ENCODE data around the gene MACROD1. TPM values are rescaled to one million over a fixed set of nuclear protein-coding genes. Genes with fewer than 3 reads are reported as not detected.

Gene MACROD1
- polyA plus RNA-seq, 4 donors = 13.1 to 137 (median 17.8) TPM

DNA sequence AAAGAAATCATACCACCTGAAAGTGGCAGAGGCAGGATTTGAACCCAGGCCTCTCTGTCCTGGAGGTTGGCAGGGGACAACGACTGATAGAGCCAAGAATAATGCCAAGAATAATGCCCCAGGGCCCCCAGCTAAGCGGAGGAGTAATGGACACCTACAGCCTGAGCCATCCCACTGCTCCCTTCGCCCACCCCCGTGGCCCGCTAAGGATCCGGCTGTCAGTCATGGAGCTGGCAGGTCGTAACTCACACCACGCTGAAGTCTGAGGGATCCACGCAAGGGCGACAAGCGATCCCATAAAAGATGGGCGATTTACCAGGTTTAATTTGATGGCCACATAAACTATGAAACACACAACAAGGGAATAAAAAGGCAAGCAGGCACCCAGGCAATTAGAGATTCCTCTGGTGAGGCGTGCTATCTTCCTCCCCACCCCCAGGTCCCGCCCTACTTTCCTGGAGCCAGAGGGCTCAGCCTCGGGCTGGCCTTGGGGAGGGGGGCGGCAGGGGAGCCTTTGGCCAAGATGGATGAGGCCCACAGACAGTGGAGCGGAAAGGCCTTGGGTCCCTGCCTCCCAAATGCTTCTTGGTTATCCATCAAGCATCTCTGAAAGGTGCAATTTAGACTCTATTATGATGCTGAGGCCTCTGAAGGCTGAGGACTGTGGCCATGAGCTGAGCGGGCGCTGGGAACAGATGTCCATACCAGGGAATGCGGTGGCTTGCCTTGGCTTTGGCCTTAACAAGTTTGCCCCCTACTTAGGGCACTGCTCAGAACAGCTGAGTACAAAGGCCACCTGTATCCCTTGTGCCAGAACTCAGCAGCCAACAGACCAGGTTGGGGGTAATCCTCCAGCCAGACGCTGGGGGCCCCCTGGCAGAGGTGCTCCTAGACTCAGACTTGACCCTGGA lies 55.2 kb downstream of the MACROD1 start:
- DNase-seq = no peak
- Histone ChIP-seq H3K4me3 (ENCODE audit: low read depth in 1 of 3, low read length in 3 of 3) (no peak overlapping the region), H3K27ac (ENCODE audit: low read depth in 1 of 3, low read length in 2 of 3) (no peak overlapping the region), H3K9me3 (ENCODE audit: control insufficient read depth in 2 of 2, insufficient read depth in 1 of 2, low read depth in 1 of 2, low read length in 1 of 2) (no peaks in the 10 kb centered on the region), H3K4me1 (ENCODE audit: control insufficient read depth in 3 of 3, insufficient read depth in 2 of 3, low read depth in 1 of 3, low read length in 2 of 3) (peaks cover 0 to 4% (median 2%) of the 10 kb centered on the region in 3 donors), H3K36me3 (ENCODE audit: control insufficient read depth in 3 of 3, insufficient read depth in 2 of 3, low read depth in 1 of 3, low read length in 3 of 3) (peaks cover 0 to 8% (median 0%) of the 10 kb centered on the region in 3 donors), H3K27me3 (ENCODE audit: control insufficient read depth in 3 of 3, insufficient read depth in 3 of 3, low read length in 3 of 3) (no peaks in the 10 kb centered on the region)
- FAIRE-seq = no peak
- 83 to 86% (median 84%) methylated on average over 20 to 21 of the region's 21 CpGs for WGBS, 3 donors

GRCh38 chr11:64109332-64109731 lies 56.6 kb downstream of the MACROD1 start:
- no peak for FAIRE-seq
- Histone ChIP-seq H3K4me3 (ENCODE audit: low read depth in 1 of 3, low read length in 3 of 3) (no peak overlapping the region), H3K4me1 (ENCODE audit: control insufficient read depth in 3 of 3, insufficient read depth in 2 of 3, low read depth in 1 of 3, low read length in 2 of 3) (no peaks in the 10 kb centered on the region), H3K27me3 (ENCODE audit: control insufficient read depth in 3 of 3, insufficient read depth in 3 of 3, low read length in 3 of 3) (no peaks in the 10 kb centered on the region), H3K36me3 (ENCODE audit: control insufficient read depth in 3 of 3, insufficient read depth in 2 of 3, low read depth in 1 of 3, low read length in 3 of 3) (peaks cover 0 to 8% (median 0%) of the 10 kb centered on the region in 3 donors), H3K27ac (ENCODE audit: low read depth in 1 of 3, low read length in 2 of 3) (no peak overlapping the region), H3K9me3 (ENCODE audit: control insufficient read depth in 2 of 2, insufficient read depth in 1 of 2, low read depth in 1 of 2, low read length in 1 of 2) (no peaks in the 10 kb centered on the region)
- WGBS, 3 donors = 87 to 90% (median 90%) methylated on average over 8 of the region's 8 CpGs
- DNase-seq = no peak

DNA sequence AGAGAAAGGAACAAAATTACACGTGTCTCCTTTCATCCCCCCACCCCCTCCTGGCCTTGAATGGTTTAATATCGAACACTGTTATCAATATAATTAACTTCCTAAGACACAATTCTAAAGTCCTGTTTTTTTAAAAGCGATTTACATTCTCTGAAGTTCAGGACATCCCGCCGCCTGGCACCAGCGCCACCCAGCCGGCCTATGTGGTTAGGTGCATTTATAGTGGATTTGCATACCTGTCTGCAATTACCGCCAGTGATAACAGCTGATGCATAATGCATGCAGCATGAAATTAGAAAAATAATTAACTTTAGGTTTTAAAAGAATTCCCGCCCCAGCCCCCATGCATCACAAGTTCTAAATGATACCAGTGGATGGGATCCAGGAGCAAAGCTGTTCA lies 58.6 kb downstream of the MACROD1 start:
- H3K27me3 ChIP-seq (ENCODE audit: control insufficient read depth in 3 of 3, insufficient read depth in 3 of 3, low read length in 3 of 3) = no peaks in the 10 kb centered on the region
- 53 to 77% (median 73%) methylated on average over 9 of the region's 9 CpGs for WGBS, 3 donors
- DNase-seq (no peak), FAIRE-seq (no peak)
- no peak overlapping the region for H3K27ac ChIP-seq (ENCODE audit: low read depth in 1 of 3, low read length in 2 of 3)
- no peaks in the 10 kb centered on the region for H3K4me1 ChIP-seq (ENCODE audit: control insufficient read depth in 3 of 3, insufficient read depth in 2 of 3, low read depth in 1 of 3, low read length in 2 of 3)
- peaks cover 0 to 8% (median 0%) of the 10 kb centered on the region in 3 donors for H3K36me3 ChIP-seq (ENCODE audit: control insufficient read depth in 3 of 3, insufficient read depth in 2 of 3, low read depth in 1 of 3, low read length in 3 of 3)
- no peaks in the 10 kb centered on the region for H3K9me3 ChIP-seq (ENCODE audit: control insufficient read depth in 2 of 2, insufficient read depth in 1 of 2, low read depth in 1 of 2, low read length in 1 of 2)
- H3K4me3 ChIP-seq (ENCODE audit: low read depth in 1 of 3, low read length in 3 of 3) = no peak overlapping the region

GRCh38 chr11:64104632-64105031 lies 61.3 kb downstream of the MACROD1 start:
- Histone ChIP-seq H3K4me1 (ENCODE audit: control insufficient read depth in 3 of 3, insufficient read depth in 2 of 3, low read depth in 1 of 3, low read length in 2 of 3) (no peaks in the 10 kb centered on the region), H3K27me3 (ENCODE audit: control insufficient read depth in 3 of 3, insufficient read depth in 3 of 3, low read length in 3 of 3) (no peaks in the 10 kb centered on the region), H3K4me3 (ENCODE audit: low read depth in 1 of 3, low read length in 3 of 3) (no peak overlapping the region), H3K36me3 (ENCODE audit: control insufficient read depth in 3 of 3, insufficient read depth in 2 of 3, low read depth in 1 of 3, low read length in 3 of 3) (peaks cover 0 to 2% (median 0%) of the 10 kb centered on the region in 3 donors), H3K9me3 (ENCODE audit: control insufficient read depth in 2 of 2, insufficient read depth in 1 of 2, low read depth in 1 of 2, low read length in 1 of 2) (no peaks in the 10 kb centered on the region), H3K27ac (ENCODE audit: low read depth in 1 of 3, low read length in 2 of 3) (no peak overlapping the region)
- DNase-seq (no peak), FAIRE-seq (no peak)
- WGBS, 3 donors = 90 to 95% (median 92%) methylated on average over 5 of the region's 5 CpGs

- Histone ChIP-seq H3K27me3 (ENCODE audit: control insufficient read depth in 3 of 3, insufficient read depth in 3 of 3, low read length in 3 of 3) (no peaks in the 10 kb centered on the region), H3K4me1 (ENCODE audit: control insufficient read depth in 3 of 3, insufficient read depth in 2 of 3, low read depth in 1 of 3, low read length in 2 of 3) (no peaks in the 10 kb centered on the region), H3K36me3 (ENCODE audit: control insufficient read depth in 3 of 3, insufficient read depth in 2 of 3, low read depth in 1 of 3, low read length in 3 of 3) (no peaks in the 10 kb centered on the region), H3K27ac (ENCODE audit: low read depth in 1 of 3, low read length in 2 of 3) (no peak overlapping the region), H3K9me3 (ENCODE audit: control insufficient read depth in 2 of 2, insufficient read depth in 1 of 2, low read depth in 1 of 2, low read length in 1 of 2) (no peaks in the 10 kb centered on the region), H3K4me3 (ENCODE audit: low read depth in 1 of 3, low read length in 3 of 3) (no peak overlapping the region)
- FAIRE-seq (no peak), DNase-seq (no peak)
- whole genome bisulfite sequencing, 3 donors = 83 to 91% (median 87%) methylated on average over 12 to 13 of the region's 13 CpGs
These were observed 62.5 kb downstream of the MACROD1 start for GRCh38 chr11:64103277-64103985.

DNA sequence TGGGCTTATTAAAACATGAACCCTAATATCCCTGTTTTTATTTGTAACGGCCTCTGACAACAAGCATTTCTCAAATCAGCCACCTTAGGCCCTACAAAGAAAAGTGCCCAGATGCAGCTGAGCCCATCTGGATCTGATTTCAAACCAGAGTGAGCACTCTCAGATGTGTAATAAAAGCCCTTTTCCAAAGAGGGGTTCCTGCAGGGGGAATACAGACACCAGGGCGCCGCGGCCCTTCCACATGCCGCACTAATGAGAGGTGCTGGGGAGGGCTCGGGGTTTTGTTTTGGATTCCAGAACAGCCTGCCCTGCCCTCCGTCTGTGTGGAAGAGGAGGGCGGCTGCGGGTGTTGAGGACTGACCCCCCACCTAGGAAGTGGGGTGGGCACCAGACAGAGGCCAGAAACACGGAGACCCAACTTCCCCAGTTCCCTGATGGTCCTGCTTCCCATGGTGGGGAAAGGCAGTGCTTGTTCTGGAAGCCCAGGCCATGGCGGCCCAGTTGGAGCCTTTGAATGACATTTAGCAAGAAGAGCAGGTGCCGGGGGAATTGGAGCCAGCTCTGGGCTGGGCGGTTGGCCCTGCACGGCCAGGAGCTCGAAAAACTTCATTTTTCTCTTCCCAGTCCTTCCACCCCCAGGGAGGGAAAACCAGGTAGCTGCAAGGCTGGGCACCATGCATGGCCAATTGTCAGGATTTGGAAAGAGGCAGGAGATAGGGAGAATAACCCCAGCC lies 63.7 kb downstream of the MACROD1 start:
- no peaks in the 10 kb centered on the region for H3K4me1 ChIP-seq (ENCODE audit: control insufficient read depth in 3 of 3, insufficient read depth in 2 of 3, low read depth in 1 of 3, low read length in 2 of 3)
- DNase-seq = no peak
- no peak overlapping the region for H3K27ac ChIP-seq (ENCODE audit: low read depth in 1 of 3, low read length in 2 of 3)
- 90 to 91% (median 90%) methylated on average over 15 of the region's 15 CpGs for WGBS, 3 donors
- FAIRE-seq = no peak
- no peak overlapping the region for H3K4me3 ChIP-seq (ENCODE audit: low read depth in 1 of 3, low read length in 3 of 3)
- no peaks in the 10 kb centered on the region for H3K9me3 ChIP-seq (ENCODE audit: control insufficient read depth in 2 of 2, insufficient read depth in 1 of 2, low read depth in 1 of 2, low read length in 1 of 2)
- no peaks in the 10 kb centered on the region for H3K27me3 ChIP-seq (ENCODE audit: control insufficient read depth in 3 of 3, insufficient read depth in 3 of 3, low read length in 3 of 3)
- H3K36me3 ChIP-seq (ENCODE audit: control insufficient read depth in 3 of 3, insufficient read depth in 2 of 3, low read depth in 1 of 3, low read length in 3 of 3) = no peaks in the 10 kb centered on the region

GRCh38 chr11:64101461-64101860 lies 64.5 kb downstream of the MACROD1 start:
- H3K9me3 ChIP-seq (ENCODE audit: control insufficient read depth in 2 of 2, insufficient read depth in 1 of 2, low read depth in 1 of 2, low read length in 1 of 2) = no peaks in the 10 kb centered on the region
- H3K27ac ChIP-seq (ENCODE audit: low read depth in 1 of 3, low read length in 2 of 3) = no peak overlapping the region
- no peaks in the 10 kb centered on the region for H3K4me1 ChIP-seq (ENCODE audit: control insufficient read depth in 3 of 3, insufficient read depth in 2 of 3, low read depth in 1 of 3, low read length in 2 of 3)
- H3K36me3 ChIP-seq (ENCODE audit: control insufficient read depth in 3 of 3, insufficient read depth in 2 of 3, low read depth in 1 of 3, low read length in 3 of 3) = no peaks in the 10 kb centered on the region
- no peaks in the 10 kb centered on the region for H3K27me3 ChIP-seq (ENCODE audit: control insufficient read depth in 3 of 3, insufficient read depth in 3 of 3, low read length in 3 of 3)
- no peak for FAIRE-seq
- no peak overlapping the region for H3K4me3 ChIP-seq (ENCODE audit: low read depth in 1 of 3, low read length in 3 of 3)
- no peak for DNase-seq
- 91 to 95% (median 95%) methylated on average over 19 of the region's 19 CpGs for WGBS, 3 donors

- WGBS, 3 donors = 86 to 92% (median 90%) methylated on average over 7 of the region's 7 CpGs
- no peak for FAIRE-seq
These were observed 65.0 kb downstream of the MACROD1 start for GRCh38 chr11:64100782-64101353.

More at GRCh38 chr11:64100782-64101353, 65.0 kb downstream of the MACROD1 start:
- H3K4me3 ChIP-seq (ENCODE audit: low read depth in 1 of 3, low read length in 3 of 3) = no peak overlapping the region
- no peaks in the 10 kb centered on the region for H3K9me3 ChIP-seq (ENCODE audit: control insufficient read depth in 2 of 2, insufficient read depth in 1 of 2, low read depth in 1 of 2, low read length in 1 of 2)
- no peaks in the 10 kb centered on the region for H3K36me3 ChIP-seq (ENCODE audit: control insufficient read depth in 3 of 3, insufficient read depth in 2 of 3, low read depth in 1 of 3, low read length in 3 of 3)
- H3K27ac ChIP-seq (ENCODE audit: low read depth in 1 of 3, low read length in 2 of 3) = no peak overlapping the region
- H3K27me3 ChIP-seq (ENCODE audit: control insufficient read depth in 3 of 3, insufficient read depth in 3 of 3, low read length in 3 of 3) = no peaks in the 10 kb centered on the region
- no peak for DNase-seq
- peaks cover 0 to 3% (median 0%) of the 10 kb centered on the region in 3 donors for H3K4me1 ChIP-seq (ENCODE audit: control insufficient read depth in 3 of 3, insufficient read depth in 2 of 3, low read depth in 1 of 3, low read length in 2 of 3)
